GM18526 (cell line): ENCODE results near the gene CAMKK1.
A peak's percentile ranks its signal among the peaks of the same experiment; 100 is the strongest.

Experiments
- POLR2A ChIP-seq: IDR thresholded peaks from 3 replicates; pipeline ENCODE4 v1.6.1; 2011; ENCODE audit not compliant: insufficient read length; ENCODE audit errors: extremely low read depth

Gene CAMKK1

GRCh38 chr17:3893003-3893719 lies at the start of gene CAMKK1:
CAMKK1 (minus strand) TSS chr17:3893053; CDS start chr17:3885687, 7,366 bp downstream.
- TF ChIP-seq POLR2A = peak; percentile 36

DNA sequence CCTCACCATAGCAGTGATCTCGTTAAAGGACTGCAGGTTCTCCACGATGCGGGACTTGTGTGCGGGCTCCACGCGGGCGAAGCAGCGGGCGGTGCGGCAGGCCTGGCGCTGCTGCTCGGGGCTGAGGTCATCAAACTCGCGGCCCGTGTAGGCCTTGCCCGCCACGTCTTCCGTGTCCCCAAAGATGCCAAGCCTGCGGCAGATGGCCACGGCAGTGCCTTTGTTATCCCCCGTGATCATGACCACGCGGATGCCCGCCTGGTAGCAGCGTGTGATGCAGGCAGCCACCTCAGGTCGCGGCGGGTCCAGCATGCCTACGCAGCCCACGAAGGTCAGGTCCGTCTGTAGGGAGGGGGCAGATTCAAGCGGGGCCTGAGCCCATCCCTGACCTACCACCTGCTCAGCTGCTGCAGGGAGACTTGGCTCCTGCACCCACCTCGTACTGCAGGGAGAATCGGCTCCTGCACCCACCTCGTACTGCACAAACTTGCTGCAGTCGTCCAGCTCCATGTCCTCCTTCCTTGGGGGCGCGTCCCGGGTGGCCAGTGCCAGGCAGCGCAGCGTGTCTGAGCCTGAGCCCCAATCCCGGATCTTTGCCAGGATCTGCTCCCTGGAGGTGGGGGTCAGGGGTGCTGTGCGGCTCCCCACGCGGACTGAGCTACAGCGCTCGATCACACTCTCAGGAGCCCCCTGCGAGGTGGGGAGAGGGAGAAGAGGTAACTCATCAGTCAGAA lies 48.3 kb upstream of the CAMKK1 start:
- TF ChIP-seq POLR2A = no peak

- no peak for TF ChIP-seq POLR2A
Observed at GRCh38 chr17:3937359-3937758, 44.5 kb upstream of the CAMKK1 start.

DNA sequence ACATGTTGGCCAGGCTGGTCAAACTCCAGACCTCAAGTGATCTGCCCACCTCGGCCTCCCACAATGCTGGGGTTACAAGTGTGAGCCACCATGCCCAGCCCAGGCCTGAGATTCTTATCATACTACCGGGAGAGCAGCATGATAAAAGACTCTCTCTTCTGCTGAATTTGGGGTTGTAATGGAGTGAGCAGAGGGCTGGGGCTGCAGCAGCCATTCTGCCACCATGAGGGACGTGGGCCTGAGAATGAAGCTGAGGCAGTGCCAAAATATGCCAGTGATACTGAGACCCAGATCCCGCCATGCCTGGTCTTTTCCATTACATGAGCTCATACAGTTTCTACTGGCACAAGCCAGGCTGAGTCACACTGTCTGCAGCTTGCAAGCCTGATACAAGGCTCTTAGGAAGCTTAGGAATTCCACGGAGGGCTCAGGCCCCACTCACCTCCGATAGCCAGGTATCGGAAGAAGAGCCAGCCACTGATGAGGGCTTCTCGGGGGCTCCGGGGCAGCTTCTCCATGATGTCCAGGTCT lies 43.0 kb upstream of the CAMKK1 start:
- no peak for TF ChIP-seq POLR2A

DNA sequence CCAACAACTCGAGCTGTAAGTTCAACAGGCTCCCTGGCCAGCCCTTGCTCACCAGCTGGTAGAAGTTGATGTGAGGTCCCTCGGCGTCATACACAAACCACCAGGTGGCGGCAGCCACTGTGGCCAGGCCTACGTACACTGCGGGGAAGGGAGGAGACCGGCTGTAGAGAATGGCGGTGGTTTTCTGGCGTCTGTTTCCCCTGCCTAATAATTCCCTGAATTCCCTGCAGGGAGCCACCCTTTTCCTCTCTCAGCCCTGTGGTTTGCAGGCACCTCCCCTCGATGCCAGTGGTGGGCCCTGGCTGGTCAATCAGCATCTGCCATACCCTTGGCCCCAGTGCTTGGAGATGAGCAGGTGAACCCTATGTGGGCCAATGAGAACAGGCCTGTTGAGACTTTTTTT lies 42.3 kb upstream of the CAMKK1 start:
- TF ChIP-seq POLR2A = no peak

DNA sequence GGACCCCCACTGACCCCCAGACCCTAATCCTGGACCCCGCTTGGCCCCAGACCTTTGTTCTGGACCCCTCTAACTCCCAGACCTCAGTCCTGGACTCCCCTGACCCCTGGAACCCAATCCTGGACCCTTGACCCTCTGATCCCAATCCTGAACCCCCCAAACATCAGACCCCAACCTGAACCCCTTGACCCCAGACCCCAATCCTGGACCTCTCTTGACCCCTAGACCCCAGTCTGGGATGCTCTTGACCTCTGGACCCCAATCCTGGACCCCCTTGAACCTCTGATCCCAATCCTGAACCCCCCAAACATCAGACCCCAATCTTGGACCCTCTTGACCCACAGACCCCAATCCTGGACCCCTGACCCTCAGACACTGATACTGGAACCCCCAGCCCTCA lies 36.9 kb upstream of the CAMKK1 start:
- no peak for TF ChIP-seq POLR2A

GRCh38 chr17:3929181-3929580 lies 36.3 kb upstream of the CAMKK1 start:
- TF ChIP-seq POLR2A = no peak

GRCh38 chr17:3928406-3928805 lies 35.6 kb upstream of the CAMKK1 start:
- no peak for TF ChIP-seq POLR2A

DNA sequence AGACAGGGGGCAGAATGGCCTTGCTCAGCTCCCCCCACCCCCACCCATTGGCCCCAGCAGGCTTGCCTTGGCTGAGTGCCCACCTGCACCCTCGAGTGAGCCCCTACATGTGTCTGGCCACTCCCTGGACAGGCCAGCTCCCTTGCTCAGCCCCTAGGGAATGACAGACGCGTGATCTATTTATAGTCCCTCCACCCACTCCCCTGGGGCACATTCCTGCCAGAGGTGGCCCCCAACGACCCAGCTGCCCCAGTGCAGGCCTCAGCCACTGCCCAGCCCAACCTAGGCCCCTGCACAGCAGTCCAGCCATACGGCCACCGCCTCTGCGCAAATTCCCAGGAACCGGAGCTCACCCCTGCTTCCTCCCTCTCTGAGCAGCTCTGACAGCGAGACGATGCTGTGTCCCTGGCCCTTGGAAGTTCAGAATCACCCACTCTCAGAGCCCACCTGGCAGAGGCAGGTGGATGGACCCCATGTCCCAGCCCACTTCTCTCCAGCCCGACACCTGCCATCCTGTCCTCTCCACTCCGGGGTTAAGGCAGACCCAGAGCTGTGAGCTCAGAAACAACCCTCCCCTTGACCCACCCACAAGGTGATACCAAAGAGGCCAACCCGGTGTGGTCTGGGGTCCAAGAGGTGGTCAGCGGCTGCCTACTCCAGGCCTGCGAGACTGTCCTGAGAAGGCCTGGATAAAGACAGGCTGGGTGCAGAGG lies 34.9 kb upstream of the CAMKK1 start:
- no peak for TF ChIP-seq POLR2A

GRCh38 chr17:3926860-3927627 lies 34.2 kb upstream of the CAMKK1 start:
- TF ChIP-seq POLR2A = no peak

- TF ChIP-seq POLR2A = no peak
Observed at GRCh38 chr17:3925684-3926485, 33.0 kb upstream of the CAMKK1 start.

- no peak for TF ChIP-seq POLR2A
Observed at GRCh38 chr17:3924512-3925350, 31.9 kb upstream of the CAMKK1 start.

DNA sequence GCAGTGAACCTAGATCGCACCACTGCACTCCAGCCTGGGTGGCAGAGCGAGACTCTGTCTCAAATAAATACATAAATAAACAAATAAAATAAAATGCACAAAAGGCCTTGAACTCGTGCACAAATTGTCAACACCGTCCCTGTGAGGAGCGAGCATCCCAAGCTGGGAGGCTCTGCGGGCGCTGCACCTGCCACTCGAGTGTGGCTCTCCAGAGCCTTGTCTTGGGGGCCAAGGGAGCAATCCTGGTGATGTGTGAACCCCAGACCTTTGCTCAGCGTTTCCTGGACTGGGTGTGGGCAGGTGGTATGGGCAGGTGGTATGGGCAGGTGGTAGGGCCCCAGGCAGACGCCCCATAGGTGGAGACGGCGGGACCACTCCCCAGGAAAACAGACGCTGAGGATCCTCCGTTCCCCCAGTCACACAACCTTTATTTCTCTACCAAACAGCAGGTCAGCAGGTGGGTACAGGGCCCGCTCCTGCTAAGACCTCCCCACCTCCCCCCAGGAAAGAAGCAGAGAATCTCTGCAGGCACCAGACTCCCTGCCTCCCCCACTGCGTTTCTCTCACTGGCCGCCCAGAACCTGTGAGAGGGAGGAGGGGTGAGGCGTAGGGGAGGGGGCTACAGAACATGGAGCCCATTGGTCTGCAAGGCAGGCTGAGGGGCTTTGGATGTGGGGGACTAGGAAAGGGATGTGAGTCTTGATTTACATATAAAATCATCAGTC lies 30.8 kb upstream of the CAMKK1 start:
- no peak for TF ChIP-seq POLR2A
